Measurements from ENCODE around the gene CORO2B.

- TF ChIP-seq EZH2 (IDR thresholded peaks at IDR 0.05) (no peak), POLR2AphosphoS5 (IDR thresholded peaks at IDR 0.05; ENCODE audit: borderline replicate concordance, low read depth, low read length) (no peak)
Measured at GRCh38 chr15:68630211-68630555, 51.4 kb downstream of the CORO2B start.

Measured in SK-N-MC (cell line).